HepG2 (cell line): ENCODE data around the gene NAXD. TPM values are rescaled to one million over a fixed set of nuclear protein-coding genes. Genes with fewer than 3 reads are reported as not detected.

Experiments
- ATAC-seq: fragments of 200-7000 bp; cut with Tn5 transposase; 3 replicates; pipeline ENCODE4 v1.9.1; 2020; ENCODE audit warnings: mild to moderate bottlenecking, moderate library complexity
- BruUV-seq: library from RNA; stranded (reverse); fragments of 400-500 nt; replicated peaks from 2 replicates; lab custom pipeline; 2021; lab: Mats Ljungman, UMichigan
- CTCF ChIA-PET: fragments of 300-600 bp; formaldehyde crosslinking; extraction: SDS; loops from one replicate; lab custom pipeline; 2021; ENCODE audit warnings: low total read pairs, inconsistent platforms, low intra/inter-chr PET ratio; lab: Yijun Ruan, JAX
- POLR2A ChIA-PET: fragments of 350-600 bp; sonication (Branson Sonifier 250); formaldehyde crosslinking; loops from one replicate; lab custom pipeline; 2020; ENCODE audit warnings: antibody characterized with exemption, inconsistent platforms; lab: Yijun Ruan, JAX
- DNase-seq: peaks from one replicate; pipeline ENCODE4 v3.0.0-alpha.2; 2015; ENCODE audit warnings: low spot score
- FAIRE-seq: peaks from 3 replicates; lab custom pipeline; 2011; peaks lifted over from hg19 to GRCh38; lab: Jason Lieb, UNC
- H2AFZ ChIP-seq: one replicate; pipeline ENCODE4 v1.6.1; 2011; ENCODE audit warnings: low read length, inconsistent platforms
- H3K27ac ChIP-seq: fragments of 300-600 bp; 3 replicates; pipeline ENCODE4 v1.8.0; 2011; ENCODE audit warnings: mixed run types, mild to moderate bottlenecking, mixed read lengths, low read length, inconsistent platforms; ENCODE audit not compliant: insufficient read depth; ENCODE audit errors: extremely low read length
- H3K27me3 ChIP-seq, 2 experiments: fragments of 200-600 bp in 1 of 2; 2 replicates in 1 of 2; 3 replicates in 1 of 2; pipeline versions ENCODE4 v1.6.0 to v1.8.0; 2011; ENCODE audit warnings: low read length in 2 of 2, mild to moderate bottlenecking in 2 of 2, moderate library complexity in 2 of 2, inconsistent platforms in 1 of 2; ENCODE audit not compliant: insufficient read depth in 2 of 2, control insufficient read depth in 1 of 2
- H3K36me3 ChIP-seq, 2 experiments: fragments of 200-600 bp in 1 of 2; replicated peaks in 1 of 2; 2 replicates in 1 of 2; 3 replicates in 1 of 2; pipeline versions ENCODE4 v1.5.1 to v1.8.0; 2011; ENCODE audit warnings: low read length in 2 of 2, inconsistent platforms in 1 of 2; ENCODE audit not compliant: insufficient read depth in 2 of 2, control insufficient read depth in 1 of 2
- H3K4me1 ChIP-seq: 2 replicates; pipeline ENCODE4 v1.5.1; 2012; ENCODE audit warnings: low read length, inconsistent platforms; ENCODE audit not compliant: insufficient read depth
- H3K4me2 ChIP-seq: 2 replicates; pipeline ENCODE4 v1.6.0; 2011; ENCODE audit warnings: low read depth, low read length, inconsistent platforms
- H3K4me3 ChIP-seq, 3 experiments: fragments of 200-600 bp in 1 of 3; sonication (generic), shearing (Covaris generic) in 1 of 3; replicated peaks in 1 of 3; 2 replicates each; pipeline ENCODE4 v1.5.1; 2011 to 2016; ENCODE audit warnings: low read length in 3 of 3, inconsistent platforms in 2 of 3, low read depth in 2 of 3, mild to moderate bottlenecking in 2 of 3, control low read depth in 1 of 3, mixed read lengths in 1 of 3; ENCODE audit not compliant: insufficient read depth in 1 of 3
- H3K79me2 ChIP-seq: one replicate; pipeline ENCODE4 v1.6.1; 2011; ENCODE audit warnings: low read length, inconsistent platforms; ENCODE audit not compliant: insufficient read depth
- H3K9ac ChIP-seq: 2 replicates; pipeline ENCODE4 v1.6.0; 2011; ENCODE audit warnings: mild to moderate bottlenecking, low read depth, low read length, inconsistent platforms; ENCODE audit not compliant: insufficient read depth
- H3K9me3 ChIP-seq: 2 replicates; pipeline ENCODE4 v1.5.1; 2012; ENCODE audit warnings: mild to moderate bottlenecking, low read length
- H4K20me1 ChIP-seq: 2 replicates; pipeline ENCODE4 v1.6.0; 2011; ENCODE audit warnings: inconsistent platforms, mild to moderate bottlenecking, low read length, moderate library complexity; ENCODE audit not compliant: insufficient read depth
- KLF9 ChIP-seq: IDR thresholded peaks from 2 replicates; pipeline ENCODE4 v1.6.1; 2016; ENCODE audit warnings: low read depth
- MED13 ChIP-seq: sonication (generic); formaldehyde crosslinking; IDR thresholded peaks from 2 replicates; pipeline ENCODE4 v1.5.0; 2020; ENCODE audit warnings: missing genetic modification reagents
- ONECUT2 ChIP-seq: sonication (generic); formaldehyde crosslinking; IDR thresholded peaks from 2 replicates; pipeline ENCODE4 v1.4.0; 2020; ENCODE audit warnings: missing genetic modification reagents
- TBL1XR1 ChIP-seq: fragments of 150-350 bp; IDR thresholded peaks from 2 replicates; pipeline ENCODE4 v1.6.1; 2014; ENCODE audit warnings: borderline replicate concordance, low read length; ENCODE audit not compliant: partially characterized antibody
- ZNF83 ChIP-seq: sonication (generic); formaldehyde crosslinking; IDR thresholded peaks from 2 replicates; pipeline ENCODE4 v1.4.0; 2020; ENCODE audit warnings: missing genetic modification reagents, mild to moderate bottlenecking, borderline replicate concordance
- WGBS: methylation state at CpG from one replicate; pipeline ENCODE4 v1.1.6; 2017; ENCODE audit warnings: low lambda C conversion rate; 5-methylcytosine and 5-hydroxymethylcytosine counted together
- in situ Hi-C: cut with HindIII; loops from 2 replicates; pipeline ENCODE4 v1.10.0; 2017; ENCODE audit warnings: low pct_unique_long_range_greater_than_20kb; ENCODE audit not compliant: extremely low pct_ligation_motif_present
- intact Hi-C: fragments of 100-400 bp; cut with micrococcal nuclease; formaldehyde crosslinking; loops from one replicate; pipeline ENCODE4 v1.10.0; 2022; ENCODE audit not compliant: unreplicated experiment
- polyA plus RNA-seq, 8 experiments: library from polyadenylated mRNA; depleted of rRNA in 3 of 8; stranded (reverse) in 7 of 8; unstranded in 1 of 8; fragments of >200 nt; fragmentation: Illumina TruSeq in 4 of 8; extraction: Trizol in 4 of 8; gene quantifications; 2 replicates each; pipeline versions ENCODE4 v1.2.1 to v1.2.3, GENCODE V29; 2011 to 2016; ENCODE audit warnings: low read depth in 4 of 8, missing spikeins in 1 of 8, mixed read lengths in 1 of 8; ENCODE audit not compliant: insufficient read depth in 1 of 8
- total RNA-seq, 5 experiments: library from RNA; depleted of rRNA; stranded (reverse); fragments of >200 nt; fragmentation: Illumina TruSeq; extraction: Trizol; gene quantifications; 2 replicates each; pipeline ENCODE4 v1.2.3, GENCODE V29; 2016; ENCODE audit warnings: low read depth in 1 of 5
- TF ChIP-seq, protein P1 (sequence below): sonication (generic); formaldehyde crosslinking; IDR thresholded peaks from 2 replicates; pipeline ENCODE4 v1.4.0; 2020; ENCODE audit warnings: missing genetic modification reagents
- TF ChIP-seq, protein P2 (sequence below): sonication (generic); formaldehyde crosslinking; IDR thresholded peaks from 2 replicates; pipeline ENCODE4 v1.8.0; 2022; ENCODE audit warnings: mild to moderate bottlenecking, missing genetic modification reagents, moderate library complexity

The NAXD gene
- total and polyA plus RNA-seq, 2 of the 13 experiments (the other 11 are each of a cell fraction or from before 2014, with no cell fraction given), result 19.0 to 23.2 TPM

DNA sequence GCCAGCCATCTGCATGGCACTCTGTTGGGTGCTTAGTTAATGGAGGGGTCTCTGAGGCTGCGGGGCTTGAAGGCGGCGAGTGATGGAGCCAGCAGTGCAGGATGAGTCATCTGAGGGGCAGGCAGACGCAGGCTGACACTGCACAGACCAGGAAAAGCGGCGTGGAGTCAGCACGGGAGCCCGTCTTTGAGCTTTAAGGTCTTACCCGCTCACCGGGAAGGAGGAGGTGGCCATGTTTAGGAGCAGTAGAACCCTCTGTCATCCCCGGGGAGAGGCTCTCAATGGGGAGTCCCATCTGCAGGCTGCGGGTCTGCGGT lies 13.1 kb downstream of the NAXD start:
- Histone ChIP-seq H3K36me3 (peaks cover 13 to 62% of the 10 kb centered on the region in 2 experiments; a peak in 4 of 5 replicates), H3K9ac (no peak overlapping the region), H3K9me3 (no peaks in the 10 kb centered on the region), H3K79me2 (peaks cover 74% of the 10 kb centered on the region), H4K20me1 (peaks cover 13% of the 10 kb centered on the region), H2AFZ (no peak overlapping the region), H3K4me3 (no peak overlapping the region), H3K4me1 (peaks cover 14% of the 10 kb centered on the region; the same call in 1 of the 2 replicates), H3K27ac (no peak overlapping the region), H3K27me3 (no peaks in the 10 kb centered on the region), H3K4me2 (no peak overlapping the region)
- TF ChIP-seq ONECUT2 (no peak), TBL1XR1 (no peak), ZNF83 (no peak), KLF9 (CRISPR knock-in tag) (no peak), MED13 (no peak)
- TF ChIP-seq, protein P1, sequence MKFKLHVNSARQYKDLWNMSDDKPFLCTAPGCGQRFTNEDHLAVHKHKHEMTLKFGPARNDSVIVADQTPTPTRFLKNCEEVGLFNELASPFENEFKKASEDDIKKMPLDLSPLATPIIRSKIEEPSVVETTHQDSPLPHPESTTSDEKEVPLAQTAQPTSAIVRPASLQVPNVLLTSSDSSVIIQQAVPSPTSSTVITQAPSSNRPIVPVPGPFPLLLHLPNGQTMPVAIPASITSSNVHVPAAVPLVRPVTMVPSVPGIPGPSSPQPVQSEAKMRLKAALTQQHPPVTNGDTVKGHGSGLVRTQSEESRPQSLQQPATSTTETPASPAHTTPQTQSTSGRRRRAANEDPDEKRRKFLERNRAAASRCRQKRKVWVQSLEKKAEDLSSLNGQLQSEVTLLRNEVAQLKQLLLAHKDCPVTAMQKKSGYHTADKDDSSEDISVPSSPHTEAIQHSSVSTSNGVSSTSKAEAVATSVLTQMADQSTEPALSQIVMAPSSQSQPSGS, result no peak
- TF ChIP-seq, protein P2, sequence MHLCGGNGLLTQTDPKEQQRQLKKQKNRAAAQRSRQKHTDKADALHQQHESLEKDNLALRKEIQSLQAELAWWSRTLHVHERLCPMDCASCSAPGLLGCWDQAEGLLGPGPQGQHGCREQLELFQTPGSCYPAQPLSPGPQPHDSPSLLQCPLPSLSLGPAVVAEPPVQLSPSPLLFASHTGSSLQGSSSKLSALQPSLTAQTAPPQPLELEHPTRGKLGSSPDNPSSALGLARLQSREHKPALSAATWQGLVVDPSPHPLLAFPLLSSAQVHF (CRISPR knock-in tag), result no peak
- 98% methylated on average over 13 of the region's 13 CpGs for WGBS
- no peak for DNase-seq
- ATAC-seq, result no peak
- in situ Hi-C loops, result no loop called here
- FAIRE-seq, result no peak
- intact Hi-C loops, result no loop called here
- POLR2A ChIA-PET, result no interaction called here
- CTCF ChIA-PET, result no interaction called here
- BruUV-seq, result no TSS peak
